ENCODE measurements around the gene WNT6.

DNA sequence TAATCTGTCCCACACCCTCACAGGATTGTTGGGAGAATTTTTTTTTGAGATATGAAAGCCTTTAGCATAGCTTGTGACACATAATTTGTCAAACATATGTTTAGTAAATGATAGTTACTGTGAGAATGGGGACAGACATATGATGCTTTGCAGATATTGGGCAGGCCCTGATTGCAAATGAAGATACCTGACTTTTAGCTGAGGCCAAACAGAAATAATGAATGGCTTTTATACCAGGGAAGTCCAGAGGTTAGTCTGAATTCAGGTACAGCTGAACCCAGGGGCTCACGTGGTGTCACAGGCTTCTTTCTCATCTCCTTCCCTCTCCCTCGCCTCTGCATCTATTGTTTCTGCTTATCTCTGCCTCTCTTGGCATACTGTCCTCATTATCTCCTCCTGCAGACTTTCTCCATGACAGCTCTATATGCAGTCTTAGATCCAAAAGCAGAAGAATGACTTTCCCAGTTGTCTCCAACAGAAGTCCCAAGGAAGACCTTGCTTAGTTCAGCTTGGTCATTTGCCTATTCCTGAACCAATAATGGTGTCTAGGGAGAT is 16.2 kb downstream of the WNT6 start:
- TF ChIP-seq HCFC1 (IDR thresholded peaks at IDR 0.05; ENCODE audit: low read length) (no peak), POLR2AphosphoS5 (IDR thresholded peaks at IDR 0.05; ENCODE audit: low read length) (no peak), TARDBP (IDR thresholded peaks at IDR 0.05; ENCODE audit: borderline replicate concordance) (no peak)
- TF ChIP-seq, protein P1, sequence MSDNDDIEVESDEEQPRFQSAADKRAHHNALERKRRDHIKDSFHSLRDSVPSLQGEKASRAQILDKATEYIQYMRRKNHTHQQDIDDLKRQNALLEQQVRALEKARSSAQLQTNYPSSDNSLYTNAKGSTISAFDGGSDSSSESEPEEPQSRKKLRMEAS (IDR thresholded peaks at IDR 0.05; ENCODE audit: low read depth, low read length), result no peak
- TF ChIP-seq, protein P2, sequence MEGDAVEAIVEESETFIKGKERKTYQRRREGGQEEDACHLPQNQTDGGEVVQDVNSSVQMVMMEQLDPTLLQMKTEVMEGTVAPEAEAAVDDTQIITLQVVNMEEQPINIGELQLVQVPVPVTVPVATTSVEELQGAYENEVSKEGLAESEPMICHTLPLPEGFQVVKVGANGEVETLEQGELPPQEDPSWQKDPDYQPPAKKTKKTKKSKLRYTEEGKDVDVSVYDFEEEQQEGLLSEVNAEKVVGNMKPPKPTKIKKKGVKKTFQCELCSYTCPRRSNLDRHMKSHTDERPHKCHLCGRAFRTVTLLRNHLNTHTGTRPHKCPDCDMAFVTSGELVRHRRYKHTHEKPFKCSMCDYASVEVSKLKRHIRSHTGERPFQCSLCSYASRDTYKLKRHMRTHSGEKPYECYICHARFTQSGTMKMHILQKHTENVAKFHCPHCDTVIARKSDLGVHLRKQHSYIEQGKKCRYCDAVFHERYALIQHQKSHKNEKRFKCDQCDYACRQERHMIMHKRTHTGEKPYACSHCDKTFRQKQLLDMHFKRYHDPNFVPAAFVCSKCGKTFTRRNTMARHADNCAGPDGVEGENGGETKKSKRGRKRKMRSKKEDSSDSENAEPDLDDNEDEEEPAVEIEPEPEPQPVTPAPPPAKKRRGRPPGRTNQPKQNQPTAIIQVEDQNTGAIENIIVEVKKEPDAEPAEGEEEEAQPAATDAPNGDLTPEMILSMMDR (IDR thresholded peaks at IDR 0.05 in 2 of 3, conservative IDR thresholded peaks at IDR 0.05 in 1 of 3; ENCODE audit: control insufficient read depth in 2 of 3, extremely low read depth in 1 of 3, insufficient read depth in 1 of 3, low read depth in 3 of 3, low read length in 3 of 3), result no peak
